ENCODE results near the gene SPHK1. TPM values are rescaled to one million over a fixed set of nuclear protein-coding genes. Genes with fewer than 3 reads are reported as not detected.

SPHK1 gene
- total RNA-seq, 2 donors from 2014 or later, result 6.6 to 34.1 TPM

DNA sequence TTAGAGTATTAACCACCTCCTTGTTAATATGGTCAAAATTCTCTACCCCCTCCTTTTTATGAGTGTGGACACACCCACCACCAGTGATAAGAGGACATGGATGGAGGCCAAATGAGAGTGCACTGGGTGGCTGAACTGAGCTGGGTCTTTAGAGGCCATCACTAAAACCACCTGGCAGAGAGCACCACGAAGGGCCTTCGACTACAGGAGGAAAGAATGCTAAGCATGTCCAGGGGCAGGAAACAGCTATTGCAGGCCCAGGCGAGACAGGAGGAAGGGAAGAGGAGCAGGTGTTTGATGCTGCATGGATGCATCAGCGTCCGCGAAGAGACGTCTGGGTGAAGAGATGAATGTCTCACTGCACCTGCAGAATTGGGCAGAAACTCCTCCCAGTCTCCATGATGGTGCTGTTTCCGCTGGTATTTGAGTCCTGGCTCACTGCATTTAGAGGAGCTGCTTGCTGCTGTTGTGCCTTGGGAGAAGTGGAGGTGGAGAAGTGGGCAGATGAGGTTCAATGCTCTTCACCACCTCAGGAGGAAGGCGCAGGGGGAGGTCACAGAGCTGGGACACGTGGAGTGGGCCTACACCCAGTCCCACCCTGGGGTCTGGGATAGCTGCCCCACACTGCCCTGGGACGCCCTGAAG is 33.2 kb downstream of the SPHK1 start:
- TF ChIP-seq POLR2AphosphoS5 (IDR thresholded peaks at IDR 0.05) (no peak), POLR2A (IDR thresholded peaks at IDR 0.05) (no peak)
- TF ChIP-seq, protein P1, sequence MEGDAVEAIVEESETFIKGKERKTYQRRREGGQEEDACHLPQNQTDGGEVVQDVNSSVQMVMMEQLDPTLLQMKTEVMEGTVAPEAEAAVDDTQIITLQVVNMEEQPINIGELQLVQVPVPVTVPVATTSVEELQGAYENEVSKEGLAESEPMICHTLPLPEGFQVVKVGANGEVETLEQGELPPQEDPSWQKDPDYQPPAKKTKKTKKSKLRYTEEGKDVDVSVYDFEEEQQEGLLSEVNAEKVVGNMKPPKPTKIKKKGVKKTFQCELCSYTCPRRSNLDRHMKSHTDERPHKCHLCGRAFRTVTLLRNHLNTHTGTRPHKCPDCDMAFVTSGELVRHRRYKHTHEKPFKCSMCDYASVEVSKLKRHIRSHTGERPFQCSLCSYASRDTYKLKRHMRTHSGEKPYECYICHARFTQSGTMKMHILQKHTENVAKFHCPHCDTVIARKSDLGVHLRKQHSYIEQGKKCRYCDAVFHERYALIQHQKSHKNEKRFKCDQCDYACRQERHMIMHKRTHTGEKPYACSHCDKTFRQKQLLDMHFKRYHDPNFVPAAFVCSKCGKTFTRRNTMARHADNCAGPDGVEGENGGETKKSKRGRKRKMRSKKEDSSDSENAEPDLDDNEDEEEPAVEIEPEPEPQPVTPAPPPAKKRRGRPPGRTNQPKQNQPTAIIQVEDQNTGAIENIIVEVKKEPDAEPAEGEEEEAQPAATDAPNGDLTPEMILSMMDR (IDR thresholded peaks at IDR 0.05), result no peak
- DNase-seq (ENCODE audit: low spot score), result no peak
- Histone ChIP-seq H3K4me3 (no peak overlapping the region), H3K27me3 (replicated peaks; ENCODE audit: insufficient read depth) (no peaks in the 10 kb centered on the region), H3K9me3 (no peaks in the 10 kb centered on the region), H3K36me3 (no peaks in the 10 kb centered on the region), H3K27ac (no peak overlapping the region), H3K4me1 (replicated peaks) (no peaks in the 10 kb centered on the region)
- WGBS, result 62% methylated on average over 11 of the region's 11 CpGs
- intact Hi-C loops (cut with DNase I), result no loop called here

DNA sequence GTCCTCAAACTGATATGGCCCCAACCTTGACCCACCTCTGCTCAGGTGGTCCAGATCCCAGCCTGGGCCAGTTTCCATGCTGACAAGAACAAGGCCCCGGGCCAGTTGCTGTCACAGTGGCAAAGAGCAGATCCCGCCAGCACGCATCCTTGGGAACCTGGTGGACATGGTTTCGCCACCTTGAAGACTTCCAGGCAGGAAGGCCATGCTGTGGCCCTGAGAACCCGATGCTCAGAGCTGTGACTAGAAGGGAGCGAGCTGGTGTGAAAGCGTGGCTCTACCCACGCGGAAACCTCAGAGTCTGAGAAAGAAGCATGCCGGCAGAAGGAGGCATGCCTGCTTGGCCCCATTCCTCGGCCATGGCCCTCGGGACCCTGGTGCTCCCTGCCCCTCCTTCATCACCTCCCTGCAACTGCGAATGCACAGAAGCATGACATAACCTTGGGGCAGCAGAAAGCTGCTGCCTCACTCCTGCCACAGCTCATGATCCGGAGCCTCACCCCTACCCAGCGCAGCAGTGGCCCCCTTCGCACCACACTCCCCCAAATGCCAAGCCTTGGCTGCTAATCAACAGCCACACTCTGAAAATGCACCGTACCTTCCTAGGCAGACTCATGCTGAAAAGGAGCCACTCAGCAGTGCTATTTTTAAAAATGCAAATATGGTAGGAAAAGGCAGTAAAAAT is 35.3 kb downstream of the SPHK1 start:
- intact Hi-C loops (cut with DNase I), result no loop called here
- no peak overlapping the region for H3K4me3 ChIP-seq
- no peaks in the 10 kb centered on the region for H3K36me3 ChIP-seq
- 76% methylated on average over 17 of the region's 17 CpGs for WGBS
- H3K4me1 ChIP-seq (replicated peaks), result no peaks in the 10 kb centered on the region
- TF ChIP-seq POLR2AphosphoS5 (IDR thresholded peaks at IDR 0.05) (no peak), POLR2A (IDR thresholded peaks at IDR 0.05) (no peak)
- TF ChIP-seq, protein P1 (IDR thresholded peaks at IDR 0.05), result no peak
- no peak for DNase-seq (ENCODE audit: low spot score)
- H3K9me3 ChIP-seq, result no peaks in the 10 kb centered on the region
- no peak overlapping the region for H3K27ac ChIP-seq
- H3K27me3 ChIP-seq (replicated peaks; ENCODE audit: insufficient read depth), result no peaks in the 10 kb centered on the region

DNA sequence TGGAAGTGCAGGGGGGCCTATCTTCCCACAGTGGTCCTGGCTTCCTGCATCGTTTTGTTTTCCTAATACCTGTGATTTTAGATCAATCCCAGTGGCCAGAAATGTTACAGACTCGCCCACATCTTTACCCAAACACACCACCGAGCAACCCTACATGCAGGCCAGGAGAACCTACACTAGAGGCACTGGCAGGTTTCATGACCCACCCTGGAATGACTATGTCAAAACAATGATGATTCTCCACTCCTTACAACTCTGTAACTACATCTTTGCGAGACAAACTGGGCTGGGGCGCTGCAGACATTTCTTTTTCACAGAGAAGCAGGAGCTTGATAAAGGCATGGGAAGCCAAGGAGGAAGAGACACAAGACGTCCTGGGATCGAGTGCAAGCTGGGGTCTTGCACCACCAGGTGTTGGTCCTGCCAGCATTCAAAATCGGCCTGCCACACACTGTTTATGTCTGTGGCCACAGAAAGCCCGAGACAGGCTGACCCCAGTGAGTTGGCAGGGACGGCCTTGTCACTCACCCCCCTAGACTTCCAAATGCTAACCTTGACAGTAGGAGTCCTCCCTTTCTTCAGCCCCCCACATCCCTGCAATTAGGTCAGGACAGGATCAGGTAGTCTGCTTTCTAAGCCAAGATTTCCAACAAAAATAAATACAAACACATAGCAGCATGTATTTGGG is 36.1 kb downstream of the SPHK1 start:
- no peak overlapping the region for H3K27ac ChIP-seq

DNA sequence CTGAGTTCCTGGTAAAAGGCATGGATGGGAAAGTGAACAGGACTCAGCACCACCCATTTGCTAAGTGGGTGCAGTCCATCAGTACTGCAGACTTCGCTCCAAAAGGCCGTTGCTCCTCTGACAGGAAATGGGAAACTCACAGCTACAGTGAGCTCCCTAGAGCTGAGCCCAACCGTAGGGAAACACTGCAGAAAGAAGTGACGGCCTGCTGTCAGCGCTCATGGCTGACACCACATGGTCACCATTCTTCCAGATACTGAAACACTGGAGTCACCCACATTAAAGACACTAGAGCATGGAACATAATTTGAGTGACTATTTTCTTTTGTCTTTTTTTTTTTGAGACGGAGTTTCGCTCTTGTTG is 36.6 kb downstream of the SPHK1 start:
- no peaks in the 10 kb centered on the region for H3K27me3 ChIP-seq (replicated peaks; ENCODE audit: insufficient read depth)
- WGBS, result 65% methylated on average over 7 of the region's 7 CpGs
- no peak overlapping the region for H3K4me3 ChIP-seq
- no peaks in the 10 kb centered on the region for H3K9me3 ChIP-seq
- no peak overlapping the region for H3K27ac ChIP-seq
- no peak for DNase-seq (ENCODE audit: low spot score)
- H3K4me1 ChIP-seq (replicated peaks), result no peaks in the 10 kb centered on the region
- intact Hi-C loops (cut with DNase I), result no loop called here
- no peaks in the 10 kb centered on the region for H3K36me3 ChIP-seq
- no peak for TF ChIP-seq POLR2A (IDR thresholded peaks at IDR 0.05)
- TF ChIP-seq, protein P1 (IDR thresholded peaks at IDR 0.05), result no peak
- TF ChIP-seq POLR2AphosphoS5 (IDR thresholded peaks at IDR 0.05), result no peak

More for the DNA sequence above, 36.1 kb downstream of the SPHK1 start:
- Histone ChIP-seq H3K27me3 (replicated peaks; ENCODE audit: insufficient read depth) (no peaks in the 10 kb centered on the region), H3K4me1 (replicated peaks) (no peaks in the 10 kb centered on the region), H3K4me3 (no peak overlapping the region), H3K36me3 (no peaks in the 10 kb centered on the region), H3K9me3 (no peaks in the 10 kb centered on the region)
- 66% methylated on average over 10 of the region's 10 CpGs for WGBS
- no peak for DNase-seq (ENCODE audit: low spot score)
- intact Hi-C loops (cut with DNase I), result no loop called here
- TF ChIP-seq POLR2AphosphoS5 (IDR thresholded peaks at IDR 0.05) (no peak), POLR2A (IDR thresholded peaks at IDR 0.05) (no peak)
- TF ChIP-seq, protein P1 (IDR thresholded peaks at IDR 0.05), result no peak
